Measurements from ENCODE around the gene SSR1.

DNA sequence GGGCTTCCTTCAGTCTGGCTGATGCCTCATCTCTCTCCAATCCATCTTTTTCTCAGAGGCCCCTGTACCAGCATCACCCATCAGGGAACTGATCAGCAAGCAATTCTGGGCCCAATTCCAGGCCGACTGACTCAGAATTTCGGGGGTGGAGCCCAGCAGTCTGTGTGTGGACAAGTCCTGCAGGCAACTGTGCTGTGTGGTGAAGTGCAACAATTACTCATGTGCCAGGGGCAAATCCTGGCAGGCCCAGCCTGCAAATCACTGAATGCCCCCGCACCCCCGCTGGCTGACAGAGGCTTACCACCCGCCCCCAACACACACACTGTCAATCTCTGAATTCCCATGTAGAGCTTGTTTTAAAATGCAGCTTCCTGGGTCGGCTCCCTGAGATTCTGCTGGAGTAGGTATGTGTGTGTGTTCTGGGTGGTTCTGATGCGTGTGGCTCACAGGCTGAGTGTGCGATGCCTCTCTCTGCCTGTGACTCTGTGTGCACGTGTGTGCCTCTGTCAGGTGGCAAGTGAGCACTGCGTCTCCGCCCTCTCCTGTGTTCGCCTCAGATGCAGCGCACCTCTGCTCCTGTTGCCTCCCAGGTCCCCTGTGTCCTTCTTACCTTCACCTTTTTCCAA is 45.4 kb downstream of the SSR1 start:
- TF ChIP-seq, protein P1, sequence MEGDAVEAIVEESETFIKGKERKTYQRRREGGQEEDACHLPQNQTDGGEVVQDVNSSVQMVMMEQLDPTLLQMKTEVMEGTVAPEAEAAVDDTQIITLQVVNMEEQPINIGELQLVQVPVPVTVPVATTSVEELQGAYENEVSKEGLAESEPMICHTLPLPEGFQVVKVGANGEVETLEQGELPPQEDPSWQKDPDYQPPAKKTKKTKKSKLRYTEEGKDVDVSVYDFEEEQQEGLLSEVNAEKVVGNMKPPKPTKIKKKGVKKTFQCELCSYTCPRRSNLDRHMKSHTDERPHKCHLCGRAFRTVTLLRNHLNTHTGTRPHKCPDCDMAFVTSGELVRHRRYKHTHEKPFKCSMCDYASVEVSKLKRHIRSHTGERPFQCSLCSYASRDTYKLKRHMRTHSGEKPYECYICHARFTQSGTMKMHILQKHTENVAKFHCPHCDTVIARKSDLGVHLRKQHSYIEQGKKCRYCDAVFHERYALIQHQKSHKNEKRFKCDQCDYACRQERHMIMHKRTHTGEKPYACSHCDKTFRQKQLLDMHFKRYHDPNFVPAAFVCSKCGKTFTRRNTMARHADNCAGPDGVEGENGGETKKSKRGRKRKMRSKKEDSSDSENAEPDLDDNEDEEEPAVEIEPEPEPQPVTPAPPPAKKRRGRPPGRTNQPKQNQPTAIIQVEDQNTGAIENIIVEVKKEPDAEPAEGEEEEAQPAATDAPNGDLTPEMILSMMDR (conservative IDR thresholded peaks at IDR 0.05; ENCODE audit: low read depth in 2 of 2), result no peak
- TF ChIP-seq EZH2phosphoT487 (IDR thresholded peaks at IDR 0.05; ENCODE audit: unreplicated experiment) (no peak), CREB1 (CRISPR knock-in tag; IDR thresholded peaks at IDR 0.05; ENCODE audit: low read depth) (no peak), EZH2 (IDR thresholded peaks at IDR 0.05; ENCODE audit: low read depth, unreplicated experiment) (no peak), POLR2AphosphoS5 (IDR thresholded peaks at IDR 0.05; ENCODE audit: low read depth) (no peak), JUNB (IDR thresholded peaks at IDR 0.05; ENCODE audit: unreplicated experiment) (no peak), NANOG (IDR thresholded peaks at IDR 0.05; ENCODE audit: borderline replicate concordance) (no peak), STAT1 (IDR thresholded peaks at IDR 0.05; ENCODE audit: unreplicated experiment) (no peak), ZNF114 (CRISPR knock-in tag; IDR thresholded peaks at IDR 0.05) (no peak)
- TF ChIP-seq, protein P2, sequence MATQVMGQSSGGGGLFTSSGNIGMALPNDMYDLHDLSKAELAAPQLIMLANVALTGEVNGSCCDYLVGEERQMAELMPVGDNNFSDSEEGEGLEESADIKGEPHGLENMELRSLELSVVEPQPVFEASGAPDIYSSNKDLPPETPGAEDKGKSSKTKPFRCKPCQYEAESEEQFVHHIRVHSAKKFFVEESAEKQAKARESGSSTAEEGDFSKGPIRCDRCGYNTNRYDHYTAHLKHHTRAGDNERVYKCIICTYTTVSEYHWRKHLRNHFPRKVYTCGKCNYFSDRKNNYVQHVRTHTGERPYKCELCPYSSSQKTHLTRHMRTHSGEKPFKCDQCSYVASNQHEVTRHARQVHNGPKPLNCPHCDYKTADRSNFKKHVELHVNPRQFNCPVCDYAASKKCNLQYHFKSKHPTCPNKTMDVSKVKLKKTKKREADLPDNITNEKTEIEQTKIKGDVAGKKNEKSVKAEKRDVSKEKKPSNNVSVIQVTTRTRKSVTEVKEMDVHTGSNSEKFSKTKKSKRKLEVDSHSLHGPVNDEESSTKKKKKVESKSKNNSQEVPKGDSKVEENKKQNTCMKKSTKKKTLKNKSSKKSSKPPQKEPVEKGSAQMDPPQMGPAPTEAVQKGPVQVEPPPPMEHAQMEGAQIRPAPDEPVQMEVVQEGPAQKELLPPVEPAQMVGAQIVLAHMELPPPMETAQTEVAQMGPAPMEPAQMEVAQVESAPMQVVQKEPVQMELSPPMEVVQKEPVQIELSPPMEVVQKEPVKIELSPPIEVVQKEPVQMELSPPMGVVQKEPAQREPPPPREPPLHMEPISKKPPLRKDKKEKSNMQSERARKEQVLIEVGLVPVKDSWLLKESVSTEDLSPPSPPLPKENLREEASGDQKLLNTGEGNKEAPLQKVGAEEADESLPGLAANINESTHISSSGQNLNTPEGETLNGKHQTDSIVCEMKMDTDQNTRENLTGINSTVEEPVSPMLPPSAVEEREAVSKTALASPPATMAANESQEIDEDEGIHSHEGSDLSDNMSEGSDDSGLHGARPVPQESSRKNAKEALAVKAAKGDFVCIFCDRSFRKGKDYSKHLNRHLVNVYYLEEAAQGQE (IDR thresholded peaks at IDR 0.05; ENCODE audit: unreplicated experiment), result no peak
- TF ChIP-seq, protein P3, sequence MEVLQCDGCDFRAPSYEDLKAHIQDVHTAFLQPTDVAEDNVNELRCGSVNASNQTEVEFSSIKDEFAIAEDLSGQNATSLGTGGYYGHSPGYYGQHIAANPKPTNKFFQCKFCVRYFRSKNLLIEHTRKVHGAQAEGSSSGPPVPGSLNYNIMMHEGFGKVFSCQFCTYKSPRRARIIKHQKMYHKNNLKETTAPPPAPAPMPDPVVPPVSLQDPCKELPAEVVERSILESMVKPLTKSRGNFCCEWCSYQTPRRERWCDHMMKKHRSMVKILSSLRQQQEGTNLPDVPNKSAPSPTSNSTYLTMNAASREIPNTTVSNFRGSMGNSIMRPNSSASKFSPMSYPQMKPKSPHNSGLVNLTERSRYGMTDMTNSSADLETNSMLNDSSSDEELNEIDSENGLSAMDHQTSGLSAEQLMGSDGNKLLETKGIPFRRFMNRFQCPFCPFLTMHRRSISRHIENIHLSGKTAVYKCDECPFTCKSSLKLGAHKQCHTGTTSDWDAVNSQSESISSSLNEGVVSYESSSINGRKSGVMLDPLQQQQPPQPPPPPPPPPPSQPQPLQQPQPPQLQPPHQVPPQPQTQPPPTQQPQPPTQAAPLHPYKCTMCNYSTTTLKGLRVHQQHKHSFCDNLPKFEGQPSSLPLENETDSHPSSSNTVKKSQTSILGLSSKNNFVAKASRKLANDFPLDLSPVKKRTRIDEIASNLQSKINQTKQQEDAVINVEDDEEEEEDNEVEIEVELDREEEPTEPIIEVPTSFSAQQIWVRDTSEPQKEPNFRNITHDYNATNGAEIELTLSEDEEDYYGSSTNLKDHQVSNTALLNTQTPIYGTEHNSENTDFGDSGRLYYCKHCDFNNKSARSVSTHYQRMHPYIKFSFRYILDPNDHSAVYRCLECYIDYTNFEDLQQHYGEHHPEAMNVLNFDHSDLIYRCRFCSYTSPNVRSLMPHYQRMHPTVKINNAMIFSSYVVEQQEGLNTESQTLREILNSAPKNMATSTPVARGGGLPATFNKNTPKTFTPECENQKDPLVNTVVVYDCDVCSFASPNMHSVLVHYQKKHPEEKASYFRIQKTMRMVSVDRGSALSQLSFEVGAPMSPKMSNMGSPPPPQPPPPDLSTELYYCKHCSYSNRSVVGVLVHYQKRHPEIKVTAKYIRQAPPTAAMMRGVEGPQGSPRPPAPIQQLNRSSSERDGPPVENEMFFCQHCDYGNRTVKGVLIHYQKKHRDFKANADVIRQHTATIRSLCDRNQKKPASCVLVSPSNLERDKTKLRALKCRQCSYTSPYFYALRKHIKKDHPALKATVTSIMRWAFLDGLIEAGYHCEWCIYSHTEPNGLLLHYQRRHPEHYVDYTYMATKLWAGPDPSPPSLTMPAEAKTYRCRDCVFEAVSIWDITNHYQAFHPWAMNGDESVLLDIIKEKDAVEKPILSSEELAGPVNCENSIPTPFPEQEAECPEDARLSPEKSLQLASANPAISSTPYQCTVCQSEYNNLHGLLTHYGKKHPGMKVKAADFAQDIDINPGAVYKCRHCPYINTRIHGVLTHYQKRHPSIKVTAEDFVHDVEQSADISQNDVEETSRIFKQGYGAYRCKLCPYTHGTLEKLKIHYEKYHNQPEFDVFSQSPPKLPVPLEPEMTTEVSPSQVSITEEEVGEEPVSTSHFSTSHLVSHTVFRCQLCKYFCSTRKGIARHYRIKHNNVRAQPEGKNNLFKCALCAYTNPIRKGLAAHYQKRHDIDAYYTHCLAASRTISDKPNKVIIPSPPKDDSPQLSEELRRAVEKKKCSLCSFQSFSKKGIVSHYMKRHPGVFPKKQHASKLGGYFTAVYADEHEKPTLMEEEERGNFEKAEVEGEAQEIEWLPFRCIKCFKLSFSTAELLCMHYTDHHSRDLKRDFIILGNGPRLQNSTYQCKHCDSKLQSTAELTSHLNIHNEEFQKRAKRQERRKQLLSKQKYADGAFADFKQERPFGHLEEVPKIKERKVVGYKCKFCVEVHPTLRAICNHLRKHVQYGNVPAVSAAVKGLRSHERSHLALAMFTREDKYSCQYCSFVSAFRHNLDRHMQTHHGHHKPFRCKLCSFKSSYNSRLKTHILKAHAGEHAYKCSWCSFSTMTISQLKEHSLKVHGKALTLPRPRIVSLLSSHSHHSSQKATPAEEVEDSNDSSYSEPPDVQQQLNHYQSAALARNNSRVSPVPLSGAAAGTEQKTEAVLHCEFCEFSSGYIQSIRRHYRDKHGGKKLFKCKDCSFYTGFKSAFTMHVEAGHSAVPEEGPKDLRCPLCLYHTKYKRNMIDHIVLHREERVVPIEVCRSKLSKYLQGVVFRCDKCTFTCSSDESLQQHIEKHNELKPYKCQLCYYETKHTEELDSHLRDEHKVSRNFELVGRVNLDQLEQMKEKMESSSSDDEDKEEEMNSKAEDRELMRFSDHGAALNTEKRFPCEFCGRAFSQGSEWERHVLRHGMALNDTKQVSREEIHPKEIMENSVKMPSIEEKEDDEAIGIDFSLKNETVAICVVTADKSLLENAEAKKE (CRISPR knock-in tag; IDR thresholded peaks at IDR 0.05), result no peak
- TF ChIP-seq, protein P4, sequence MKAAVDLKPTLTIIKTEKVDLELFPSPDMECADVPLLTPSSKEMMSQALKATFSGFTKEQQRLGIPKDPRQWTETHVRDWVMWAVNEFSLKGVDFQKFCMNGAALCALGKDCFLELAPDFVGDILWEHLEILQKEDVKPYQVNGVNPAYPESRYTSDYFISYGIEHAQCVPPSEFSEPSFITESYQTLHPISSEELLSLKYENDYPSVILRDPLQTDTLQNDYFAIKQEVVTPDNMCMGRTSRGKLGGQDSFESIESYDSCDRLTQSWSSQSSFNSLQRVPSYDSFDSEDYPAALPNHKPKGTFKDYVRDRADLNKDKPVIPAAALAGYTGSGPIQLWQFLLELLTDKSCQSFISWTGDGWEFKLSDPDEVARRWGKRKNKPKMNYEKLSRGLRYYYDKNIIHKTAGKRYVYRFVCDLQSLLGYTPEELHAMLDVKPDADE (IDR thresholded peaks at IDR 0.05), result no peak
